ENCODE data around the gene DNASE1L1.

The DNASE1L1 gene, protein sequence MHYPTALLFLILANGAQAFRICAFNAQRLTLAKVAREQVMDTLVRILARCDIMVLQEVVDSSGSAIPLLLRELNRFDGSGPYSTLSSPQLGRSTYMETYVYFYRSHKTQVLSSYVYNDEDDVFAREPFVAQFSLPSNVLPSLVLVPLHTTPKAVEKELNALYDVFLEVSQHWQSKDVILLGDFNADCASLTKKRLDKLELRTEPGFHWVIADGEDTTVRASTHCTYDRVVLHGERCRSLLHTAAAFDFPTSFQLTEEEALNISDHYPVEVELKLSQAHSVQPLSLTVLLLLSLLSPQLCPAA

DNA sequence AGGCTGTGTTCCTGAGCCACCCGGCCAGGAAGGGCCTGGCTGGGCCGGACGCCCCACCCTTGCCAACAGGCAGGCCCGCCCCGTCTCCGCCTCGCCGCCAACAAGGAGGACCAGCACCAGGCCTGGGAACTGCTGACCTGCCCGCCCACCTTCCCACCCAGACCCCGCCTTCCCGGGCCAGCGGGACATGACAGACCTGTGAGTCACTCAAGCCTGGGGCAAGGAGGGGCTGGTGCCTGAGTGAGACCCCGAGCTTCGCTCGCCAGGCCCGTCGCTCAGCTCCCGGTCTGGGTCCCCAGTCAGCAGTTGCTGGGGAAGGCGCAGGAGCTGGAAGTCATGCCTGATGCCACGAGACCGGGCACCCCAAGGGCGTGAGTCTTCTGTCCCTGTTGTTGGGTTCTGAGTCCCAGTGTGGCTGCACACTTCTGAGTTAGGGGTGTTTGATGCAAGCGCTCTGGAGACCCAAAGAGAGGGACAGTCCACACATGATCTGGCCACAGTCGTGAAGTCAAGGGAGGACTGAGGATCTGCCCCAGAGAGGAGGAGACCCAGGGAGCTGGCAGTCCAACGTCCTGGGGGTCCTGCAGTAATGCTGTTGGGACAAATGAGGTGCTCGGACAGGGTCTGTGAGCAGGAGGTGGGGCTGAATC lies at the start of gene DNASE1L1:
Gene DNASE1L1 (minus strand): TSS at position 33 of the 650 bp plus-strand sequence. CDS start 3,686 bp downstream, outside the sequence.
- DNase-seq = no peak

DNA sequence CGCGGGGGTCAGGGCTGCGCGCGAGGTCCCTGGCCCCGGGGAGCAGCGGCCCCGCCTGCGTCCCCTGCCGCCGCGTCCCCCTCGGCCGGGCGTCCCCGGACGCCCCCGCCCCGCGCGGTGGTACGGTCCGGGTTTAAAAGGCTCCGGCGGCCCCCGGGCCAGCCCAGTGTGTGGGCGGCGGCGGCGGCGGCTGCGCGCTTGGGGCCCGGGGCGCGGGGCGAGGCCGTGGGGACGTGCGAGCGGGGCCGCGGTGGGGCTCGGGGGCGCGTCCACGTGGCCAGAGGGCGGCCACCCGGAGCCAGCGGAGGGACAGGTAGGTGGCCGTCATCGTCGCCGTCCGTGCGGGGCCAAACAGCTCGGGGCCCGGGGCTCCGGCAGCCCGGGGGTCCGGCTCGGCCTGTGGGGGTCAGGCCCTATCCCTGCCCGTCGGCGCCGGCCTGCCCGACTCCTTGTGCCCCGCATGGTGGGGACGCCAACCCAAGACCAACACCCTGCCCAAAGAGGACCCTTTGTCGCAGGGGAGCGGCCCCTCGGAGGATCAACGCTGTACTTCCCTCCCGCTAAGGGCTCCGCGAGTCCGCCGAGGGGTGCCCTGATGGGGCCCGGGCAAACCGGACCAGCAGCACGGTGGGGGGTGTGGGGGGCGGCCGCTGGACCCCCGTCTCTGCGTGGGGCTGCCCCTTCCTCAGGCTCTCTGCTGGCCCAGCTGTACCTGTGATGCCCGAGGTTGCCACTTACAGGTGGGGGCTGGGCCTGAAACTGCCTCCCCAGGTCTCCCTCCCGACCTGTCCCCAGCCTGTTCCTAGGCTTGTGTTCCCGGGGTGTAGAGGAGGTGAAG lies 49.3 kb upstream of the DNASE1L1 start, which contains the start of gene PLXNA3:
Gene PLXNA3 (plus strand): TSS at position 166 of the 838 bp plus-strand sequence. CDS start 1,903 bp downstream, outside the sequence.
- no peak for DNase-seq

DNA sequence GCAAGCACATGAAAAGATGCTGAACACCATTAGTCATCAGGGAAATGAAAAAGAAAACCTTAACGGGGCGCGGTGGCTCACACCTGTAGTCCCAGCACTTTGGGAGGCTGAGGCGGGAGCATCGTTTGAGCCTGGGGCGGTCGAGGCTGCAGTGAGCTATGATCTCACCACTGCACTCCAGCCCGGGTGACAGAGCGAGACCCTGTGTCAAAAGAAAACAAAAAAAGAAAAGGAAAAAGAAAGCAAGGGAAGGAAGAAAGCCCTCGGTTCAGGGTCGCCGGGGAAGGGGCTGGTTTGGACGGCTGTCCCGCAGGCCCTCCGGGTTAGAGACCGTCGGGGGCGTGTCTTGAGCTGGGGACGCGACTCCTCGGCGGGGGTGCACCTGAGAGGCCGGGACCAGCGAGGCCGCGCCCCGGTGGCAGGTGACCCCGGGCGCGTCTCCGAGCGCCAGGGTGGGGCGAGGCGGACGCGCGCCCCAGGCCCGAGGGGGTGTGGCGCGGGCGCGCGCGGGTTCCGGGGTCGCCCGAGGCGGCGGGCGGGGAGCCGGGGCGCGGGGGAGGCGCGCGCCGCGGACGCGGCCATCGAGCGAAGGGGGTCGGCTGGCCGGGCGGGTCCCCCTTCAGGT lies 48.5 kb upstream of the DNASE1L1 start:
- no peak for DNase-seq

DNA sequence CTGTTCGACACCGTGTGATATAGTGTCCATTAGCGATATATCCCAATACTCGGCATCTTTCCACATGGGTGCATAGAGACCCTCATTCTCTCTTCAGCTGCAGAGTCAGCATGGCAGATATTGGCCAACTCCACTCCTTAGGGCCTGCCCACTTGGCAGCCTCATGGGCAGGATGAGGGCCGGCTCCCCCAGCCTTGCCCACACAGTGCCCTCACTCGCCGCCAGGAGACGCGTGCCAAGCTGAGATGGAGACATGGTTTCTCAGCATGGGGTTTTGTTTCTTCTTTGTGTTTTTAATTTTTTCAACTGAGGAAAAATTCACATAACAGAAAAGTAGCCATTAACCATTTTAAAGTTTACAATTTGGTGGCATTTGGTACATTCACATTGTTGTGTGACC lies 43.8 kb upstream of the DNASE1L1 start:
- DNase-seq = no peak

DNA sequence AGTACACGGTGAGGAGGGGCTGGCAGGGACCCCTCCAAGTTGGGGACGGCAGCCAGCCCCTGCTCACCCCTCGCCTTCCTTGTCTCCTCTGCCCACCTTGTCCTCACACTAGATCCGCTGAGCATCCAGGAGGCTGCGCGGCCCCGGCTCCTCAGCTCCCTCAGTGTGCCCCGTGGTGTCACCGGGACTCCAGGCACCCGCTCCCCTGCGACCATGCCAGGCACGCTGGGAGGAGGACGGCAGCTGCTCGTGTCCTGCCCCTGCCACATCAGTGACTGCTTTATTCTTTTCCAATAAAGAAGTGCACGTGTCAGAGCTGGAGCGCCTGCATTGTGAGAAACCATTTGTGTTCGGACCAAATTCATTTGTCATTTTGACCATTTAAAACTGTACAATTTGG lies 41.3 kb upstream of the DNASE1L1 start:
- no peak for DNase-seq

DNA sequence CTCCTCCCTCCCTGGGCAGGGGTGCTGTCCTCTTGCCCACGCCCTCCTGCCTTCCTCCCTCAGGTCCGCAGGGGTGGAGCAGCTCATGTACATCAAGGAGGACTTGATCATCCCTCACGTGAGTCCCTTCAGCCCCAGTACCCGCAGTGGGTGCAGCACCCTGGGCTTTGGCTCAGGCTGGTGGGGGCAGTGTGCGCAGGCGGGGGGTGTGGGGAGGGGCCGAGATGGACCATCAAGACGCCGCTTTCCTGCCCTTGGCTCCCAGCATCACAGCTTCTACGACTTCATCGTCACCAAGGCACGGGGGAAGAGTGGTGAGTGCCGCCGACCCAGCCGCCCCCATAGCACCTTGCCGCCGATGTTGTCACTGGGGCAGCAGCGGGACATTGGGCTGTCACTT lies 40.6 kb upstream of the DNASE1L1 start:
- no peak for DNase-seq

DNA sequence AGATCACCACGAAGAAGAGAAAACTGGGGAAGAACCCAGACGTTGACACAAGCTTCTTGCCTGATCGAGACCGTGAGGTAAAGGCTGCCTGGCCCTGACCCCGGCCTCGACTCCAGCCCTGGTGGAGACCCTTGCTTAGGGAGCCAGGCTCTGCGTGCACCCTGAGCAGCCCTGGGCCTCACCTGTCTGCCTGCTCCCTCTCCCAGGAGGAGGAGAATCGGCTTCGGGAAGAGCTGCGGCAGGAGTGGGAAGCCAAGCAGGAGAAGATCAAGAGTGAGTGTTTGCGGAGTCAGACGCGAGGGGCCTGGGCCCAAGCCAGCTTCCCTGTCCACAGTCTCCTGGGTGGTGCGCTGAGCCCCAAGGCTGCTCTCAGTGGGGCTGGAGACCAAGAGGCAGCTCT lies 39.4 kb upstream of the DNASE1L1 start:
- no peak for DNase-seq

DNA sequence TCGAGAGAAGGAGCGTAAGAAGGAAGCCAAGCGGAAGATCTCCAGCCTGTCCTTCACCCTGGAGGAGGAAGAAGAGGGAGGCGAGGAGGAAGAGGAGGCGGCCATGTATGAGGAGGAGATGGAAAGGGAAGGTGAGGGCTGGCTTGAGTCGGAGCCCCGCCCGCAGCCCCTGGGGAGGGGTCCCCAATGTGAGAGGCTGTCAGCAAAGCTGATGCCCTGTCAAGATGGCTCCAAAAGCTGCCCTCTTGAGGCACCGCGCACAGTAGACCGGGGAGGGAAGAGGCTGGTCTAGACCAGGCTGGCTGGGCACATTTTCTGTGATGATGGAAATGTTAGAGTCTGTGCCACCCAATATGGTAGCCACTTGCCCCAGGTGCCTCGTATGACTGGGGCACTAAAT lies 37.4 kb upstream of the DNASE1L1 start:
- no peak for DNase-seq

DNA sequence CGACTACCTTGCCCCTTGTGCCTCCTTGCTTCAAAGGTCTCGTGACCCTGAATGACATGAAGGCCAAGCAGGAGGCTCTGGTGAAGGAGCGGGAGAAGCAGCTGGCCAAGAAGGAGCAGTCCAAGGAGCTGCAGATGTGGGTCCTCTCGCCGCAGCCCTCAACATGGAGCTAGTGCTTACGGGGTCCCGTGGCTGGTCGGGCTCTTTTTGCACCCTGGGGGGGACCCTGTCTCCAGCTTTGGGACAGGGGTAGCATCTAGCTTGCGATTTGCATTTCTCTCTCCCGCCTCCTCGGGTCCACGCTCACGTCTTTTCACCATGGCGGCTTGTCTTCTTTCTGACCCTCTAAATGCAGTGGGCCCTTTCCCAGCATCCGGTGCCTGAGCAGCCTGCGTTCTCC lies 36.7 kb upstream of the DNASE1L1 start:
- no peak for DNase-seq

DNA sequence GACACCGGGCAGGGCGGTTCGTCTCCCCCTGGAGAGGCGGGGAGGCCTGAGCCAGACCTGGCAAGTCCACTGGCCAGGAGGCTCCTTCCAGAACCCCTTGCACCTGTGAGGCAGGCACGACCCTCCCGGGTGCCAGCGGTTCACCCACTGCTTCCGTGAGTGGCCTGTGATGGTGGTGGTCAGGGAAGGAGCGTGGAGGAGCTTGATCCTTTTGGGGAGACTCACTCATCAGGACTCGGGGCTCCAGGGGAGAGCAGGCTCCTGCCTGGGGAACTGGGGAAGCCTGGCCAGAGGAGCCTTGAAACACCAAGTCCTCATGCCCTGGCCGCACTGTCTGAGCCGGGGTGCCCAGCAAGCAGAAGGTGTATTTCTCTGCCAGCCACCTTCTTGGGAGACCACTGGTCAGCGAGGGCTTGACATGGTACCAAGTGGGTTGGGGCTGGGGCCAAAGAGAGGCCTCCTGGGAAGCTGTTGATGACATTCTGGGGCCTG lies 35.7 kb upstream of the DNASE1L1 start:
- DNase-seq = no peak

DNA sequence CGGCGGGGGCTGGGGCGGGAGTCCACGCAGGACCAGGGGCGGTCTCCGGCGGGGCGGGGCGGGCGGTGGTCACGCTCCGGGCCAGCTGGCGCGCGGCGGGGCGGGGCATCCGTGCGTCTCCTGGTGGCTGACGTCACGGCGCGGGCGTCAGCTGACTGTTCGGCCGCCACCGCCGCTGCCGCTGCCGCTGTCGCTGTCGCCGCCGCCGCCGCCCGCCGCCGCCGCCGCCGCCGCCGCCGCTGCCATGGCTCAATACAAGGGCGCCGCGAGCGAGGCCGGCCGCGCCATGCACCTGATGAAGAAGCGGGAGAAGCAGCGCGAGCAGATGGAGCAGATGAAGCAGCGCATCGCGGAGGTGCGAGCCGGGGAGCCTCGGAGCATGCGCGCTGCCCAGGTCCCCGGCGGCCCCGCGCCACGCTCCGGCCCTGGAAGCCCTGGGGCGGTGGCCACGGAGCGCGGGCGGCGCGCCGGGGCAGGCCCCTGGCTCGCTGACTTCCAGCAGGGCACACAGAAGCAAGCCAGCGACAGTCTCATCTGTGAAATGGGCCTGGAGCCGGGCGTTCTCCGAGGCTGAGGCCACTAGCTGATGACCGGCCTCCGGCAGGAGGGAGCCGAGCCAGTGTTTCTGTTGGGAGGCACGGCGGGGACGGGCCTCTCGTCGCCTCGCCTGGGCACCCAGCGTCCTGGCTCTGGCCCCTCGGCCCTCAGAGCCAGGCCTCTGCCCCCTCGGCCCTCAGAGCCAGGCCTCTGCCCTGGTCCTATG lies 35.1 kb upstream of the DNASE1L1 start, which contains the start of gene FAM50A:
Gene FAM50A (plus strand): TSS at position 150 of the 763 bp plus-strand sequence. CDS start 95 bp downstream, at position 245.
- no peak for DNase-seq

DNA sequence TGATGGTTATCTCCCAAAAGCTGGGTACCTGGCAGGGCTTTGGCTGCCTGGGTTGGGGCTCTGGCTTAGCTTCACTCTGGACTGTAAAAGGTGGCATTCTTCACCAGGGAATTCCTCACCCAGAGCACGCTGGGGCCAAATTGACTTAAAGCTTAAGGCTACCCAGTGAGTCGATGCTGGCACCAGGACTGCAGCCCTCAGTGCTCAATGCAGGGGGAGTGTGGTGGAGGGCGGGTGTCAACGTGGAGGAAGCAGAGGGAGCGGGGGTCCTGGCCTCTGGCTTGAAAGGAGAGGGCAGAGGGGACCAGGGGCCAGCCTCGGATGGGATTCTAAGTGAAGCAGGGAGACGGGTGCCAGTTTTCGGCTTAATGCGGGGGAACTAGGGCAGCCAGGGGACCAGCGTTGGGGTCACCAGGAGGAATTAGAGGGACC lies 34.4 kb upstream of the DNASE1L1 start:
- no peak for DNase-seq

DNA sequence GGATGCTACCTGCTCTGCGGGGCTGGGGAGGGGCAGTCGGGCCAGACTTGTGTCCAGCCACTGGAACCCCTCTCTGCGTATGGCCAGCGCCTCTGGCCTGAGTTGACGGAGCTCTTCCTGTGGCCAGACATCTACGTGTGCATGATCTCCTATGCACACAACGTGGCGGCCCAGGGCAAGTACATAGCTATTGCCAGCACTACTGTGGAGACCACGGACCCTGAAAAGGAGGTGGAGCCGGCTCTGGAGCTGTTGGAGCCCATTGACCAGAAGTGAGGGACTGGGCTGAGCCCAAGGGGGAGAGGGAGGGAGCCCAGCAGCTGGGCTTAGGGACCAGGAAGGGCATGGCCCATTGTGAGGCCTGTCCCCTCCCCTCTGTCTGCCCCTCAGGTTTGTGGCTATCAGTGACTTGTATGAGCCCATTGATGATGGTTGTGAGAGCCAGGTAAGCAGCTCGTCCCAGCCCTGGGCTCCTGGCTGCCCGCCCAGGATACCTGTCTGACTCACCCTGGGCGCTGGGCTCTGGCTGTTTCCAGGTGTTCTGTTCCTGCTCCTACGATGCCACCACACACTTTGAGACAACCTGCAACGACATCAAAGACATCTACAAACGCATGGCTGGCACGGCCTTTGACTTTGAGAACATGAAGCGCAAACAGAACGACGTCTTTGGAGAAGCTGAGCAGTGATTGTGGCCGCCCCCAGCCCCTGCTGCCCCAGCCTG lies 33.1 kb upstream of the DNASE1L1 start:
- no peak for DNase-seq

DNA sequence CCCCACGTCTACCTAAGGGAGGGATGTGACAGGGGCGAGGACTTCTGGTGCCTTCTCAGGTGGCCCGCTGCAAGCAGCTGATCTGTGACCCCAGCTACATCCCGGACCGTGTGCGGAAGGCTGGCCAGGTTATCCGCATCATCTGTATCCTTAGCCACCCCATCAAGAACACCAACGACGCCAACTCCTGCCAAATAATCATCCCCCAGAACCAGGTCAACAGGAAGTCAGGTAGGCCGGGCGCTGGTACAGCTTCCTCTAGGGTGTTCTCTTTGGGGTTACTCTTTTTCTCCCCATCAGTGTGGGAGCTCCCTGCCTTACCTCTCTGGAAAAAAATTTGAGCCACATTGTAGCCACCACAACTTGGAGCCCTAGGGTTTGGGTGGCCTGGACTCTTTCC lies 32.5 kb upstream of the DNASE1L1 start:
- no peak for DNase-seq

DNA sequence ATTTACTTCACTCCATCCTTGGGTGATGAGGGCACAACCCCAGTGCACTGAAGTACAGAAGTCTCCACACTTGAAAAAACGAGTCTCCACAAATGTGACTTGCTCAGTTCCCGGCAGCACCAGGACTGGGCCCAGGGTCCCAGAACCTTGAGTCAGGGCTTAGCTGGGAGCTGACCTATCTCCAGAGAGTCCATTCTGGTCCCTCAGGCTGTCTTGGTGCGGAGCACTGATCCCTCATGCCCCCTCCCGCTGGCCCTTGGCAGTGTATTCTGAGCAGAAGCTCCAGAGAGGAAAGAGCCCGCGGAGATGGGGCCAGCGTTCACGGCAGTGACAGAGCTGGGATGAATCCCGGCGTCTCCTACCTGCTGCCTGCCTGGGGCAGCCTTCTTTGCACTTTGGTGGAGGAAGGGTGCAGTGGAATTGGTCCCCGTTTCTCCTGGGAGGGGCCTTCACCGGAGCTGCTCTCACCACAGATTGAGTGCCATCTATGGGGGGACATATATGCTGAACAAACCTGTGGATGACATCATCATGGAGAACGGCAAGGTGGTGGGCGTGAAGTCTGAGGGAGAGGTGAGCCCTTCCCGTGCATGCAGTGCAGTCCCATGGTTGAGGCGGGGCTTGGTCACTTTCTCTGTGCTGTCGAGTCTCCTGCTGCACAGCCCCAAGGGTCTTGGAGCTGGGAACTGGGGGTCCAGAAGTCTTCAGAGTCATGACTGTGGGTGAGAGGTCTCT lies 31.7 kb upstream of the DNASE1L1 start:
- no peak for DNase-seq

DNA sequence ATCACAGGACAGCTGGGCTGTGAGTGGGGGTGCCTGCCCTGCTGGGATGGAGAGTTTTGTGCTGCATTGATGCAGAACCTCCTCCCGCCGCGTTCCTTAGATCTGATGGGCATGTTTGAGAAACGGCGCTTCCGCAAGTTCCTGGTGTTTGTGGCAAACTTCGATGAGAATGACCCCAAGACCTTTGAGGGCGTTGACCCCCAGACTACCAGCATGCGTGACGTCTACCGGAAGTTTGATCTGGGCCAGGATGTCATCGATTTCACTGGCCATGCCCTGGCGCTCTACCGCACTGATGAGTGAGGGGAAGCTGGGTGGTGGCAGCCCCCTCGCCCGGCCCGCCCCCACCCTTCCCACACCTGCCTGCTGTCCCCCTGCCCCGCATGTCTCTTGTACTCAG lies 30.8 kb upstream of the DNASE1L1 start:
- DNase-seq = no peak

DNA sequence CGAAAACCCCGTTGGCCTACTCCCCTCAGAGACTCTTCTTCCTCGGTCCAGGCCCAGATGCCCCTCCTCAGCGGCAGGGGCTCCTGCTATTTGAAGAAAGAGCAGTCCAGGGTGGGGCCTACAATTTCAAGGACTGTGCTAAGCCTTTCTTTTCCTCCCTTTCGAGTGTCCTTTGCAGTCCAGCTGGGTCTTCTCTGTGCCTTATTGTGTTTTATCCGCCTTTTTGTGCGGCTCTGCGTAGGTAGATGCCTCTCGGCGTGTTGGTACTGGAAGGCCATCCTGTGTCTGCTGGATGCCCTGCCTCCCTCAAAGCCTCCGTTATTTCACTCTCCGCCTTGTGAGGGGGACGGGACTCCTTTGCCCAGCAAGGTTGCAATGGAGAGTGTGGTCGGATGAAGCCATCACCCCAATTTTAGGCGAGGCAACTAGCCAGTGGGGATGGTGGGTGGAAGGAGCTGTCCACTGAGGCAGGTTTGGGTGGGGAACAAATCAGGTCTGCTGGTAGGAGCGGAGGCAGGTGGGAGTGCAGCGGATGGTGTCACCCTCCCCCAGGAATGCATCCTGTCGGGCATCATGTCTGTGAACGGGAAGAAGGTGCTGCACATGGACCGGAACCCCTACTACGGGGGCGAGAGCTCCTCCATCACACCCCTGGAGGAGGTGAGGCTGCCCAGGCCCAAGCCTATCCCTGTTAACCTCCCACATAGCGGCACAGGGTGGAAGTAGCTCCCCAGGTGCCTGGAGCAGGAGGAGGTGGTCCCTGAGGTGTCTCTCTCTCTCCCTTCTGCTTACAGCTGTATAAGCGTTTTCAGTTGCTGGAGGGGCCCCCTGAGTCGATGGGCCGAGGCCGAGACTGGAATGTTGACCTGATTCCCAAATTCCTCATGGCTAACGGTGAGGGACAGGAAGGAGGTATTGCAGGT lies 29.2 kb upstream of the DNASE1L1 start:
- DNase-seq = no peak

DNA sequence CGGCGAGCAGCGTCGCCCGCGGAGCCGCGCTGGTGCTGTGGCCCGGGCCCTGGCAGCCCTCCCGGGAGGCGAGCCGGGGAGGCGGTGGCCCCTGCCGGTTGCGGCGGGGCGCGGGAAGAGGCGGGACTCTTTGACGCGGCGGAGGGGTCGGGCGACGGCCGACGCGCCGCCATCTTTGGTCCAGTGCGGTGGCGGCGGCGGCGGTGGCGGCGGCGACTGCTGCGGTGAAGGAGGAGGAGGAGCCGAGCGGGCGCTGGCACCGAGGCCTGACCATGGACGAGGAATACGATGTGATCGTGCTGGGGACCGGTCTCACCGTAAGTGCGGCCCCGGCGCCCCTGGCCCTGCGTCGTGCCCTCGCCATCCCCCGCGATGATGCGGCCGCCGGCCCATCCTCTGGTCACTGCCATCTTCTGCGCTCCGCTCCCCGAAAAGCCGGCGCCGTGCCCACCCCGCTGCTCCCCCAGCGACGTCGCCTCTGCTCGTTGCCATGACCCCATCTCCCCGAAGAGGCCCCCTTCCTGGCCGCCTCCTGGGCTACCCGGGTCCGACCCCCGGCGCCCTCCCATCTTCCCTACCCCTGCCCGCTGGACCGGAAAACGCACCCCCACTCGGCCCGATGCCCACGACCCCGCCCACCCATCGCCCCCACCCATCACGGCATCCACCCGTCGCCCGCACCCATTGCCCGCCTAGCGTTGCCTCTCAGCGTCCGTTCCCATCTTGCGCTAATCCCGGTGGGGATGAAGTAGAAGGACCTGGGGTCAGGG lies 28.1 kb upstream of the DNASE1L1 start, which contains the start of gene GDI1:
Gene GDI1 (plus strand): TSS at position 172 of the 770 bp plus-strand sequence. CDS start 101 bp downstream, at position 273.
- DNase-seq = no peak

All from NCI-H2029 treated with DMSO at 0.1 percent for 48 hours (cell line).